Placental pericyte (primary cell): ENCODE results near the gene HDDC3. TPM values are rescaled to one million over a fixed set of nuclear protein-coding genes. Genes with fewer than 3 reads are reported as not detected.

Source experiments
- small RNA-seq: library from RNA; depleted of rRNA; stranded (forward); fragments of <200 nt; gene quantifications from one replicate; pipeline ENCODE3, GENCODE V24; 2012; ENCODE audit warnings: low replicate concordance
- total RNA-seq: library from RNA; depleted of rRNA; stranded (reverse); fragments of >200 nt; gene quantifications from 2 replicates; pipeline ENCODE4 v1.2.3, GENCODE V29; 2012

HDDC3 gene, protein sequence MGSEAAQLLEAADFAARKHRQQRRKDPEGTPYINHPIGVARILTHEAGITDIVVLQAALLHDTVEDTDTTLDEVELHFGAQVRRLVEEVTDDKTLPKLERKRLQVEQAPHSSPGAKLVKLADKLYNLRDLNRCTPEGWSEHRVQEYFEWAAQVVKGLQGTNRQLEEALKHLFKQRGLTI
- total RNA-seq = 9.7 and 11.8 TPM in 2 replicates

GRCh38 chr15:90931828-90932659 is at the start of gene HDDC3:
TSS of gene HDDC3 (minus strand) at chr15:90932549. CDS start at chr15:90932540, 9 bp downstream.

GRCh38 chr15:90954712-90955623 is 22.6 kb upstream of the HDDC3 start, which contains the start of gene RCCD1:
TSS of gene RCCD1 (plus strand) at chr15:90954884. CDS start at chr15:90956735, 1,851 bp downstream.

DNA sequence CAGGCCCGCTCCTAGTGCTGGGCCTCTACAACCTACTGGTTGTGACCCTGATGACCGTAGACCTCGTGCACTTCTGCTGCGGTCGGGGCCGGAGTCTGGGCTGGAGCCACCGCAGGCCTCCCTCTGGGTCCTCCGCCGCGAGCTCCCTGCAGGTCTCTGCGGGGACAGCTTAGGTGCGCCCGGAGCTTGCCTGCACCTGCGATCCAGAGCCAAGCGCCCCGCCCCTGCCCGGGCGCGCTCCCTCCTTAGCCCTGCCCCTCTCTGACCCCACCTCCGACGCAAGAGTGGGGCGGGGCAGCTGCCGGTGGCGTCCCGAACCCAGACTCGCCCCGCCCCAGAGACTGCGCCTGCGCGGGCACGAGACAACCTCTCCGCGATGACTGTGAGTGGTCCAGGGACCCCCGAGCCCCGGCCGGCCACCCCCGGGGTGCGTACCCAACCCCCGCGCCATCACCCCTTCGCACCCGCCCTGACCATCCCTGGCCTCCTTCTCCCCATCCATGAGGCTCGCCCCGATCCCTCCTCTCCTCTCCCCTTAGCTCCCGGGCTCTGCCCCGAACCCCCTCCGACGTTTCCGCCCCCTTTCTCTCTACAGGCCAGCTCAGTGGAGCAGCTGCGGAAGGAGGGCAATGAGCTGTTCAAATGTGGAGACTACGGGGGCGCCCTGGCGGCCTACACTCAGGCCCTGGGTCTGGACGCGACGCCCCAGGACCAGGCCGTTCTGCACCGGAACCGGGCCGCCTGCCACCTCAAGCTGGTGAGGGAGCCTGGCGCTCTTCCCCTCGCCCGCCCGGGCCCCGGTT is 2.8 kb upstream of the HDDC3 start, which contains the start of gene UNC45A:
TSS of gene UNC45A (plus strand) at position 337 of the 803 bp plus-strand sequence. CDS start at position 377, 40 bp downstream.

GRCh38 chr15:90902840-90903732 is 29.3 kb downstream of the HDDC3 start, which contains the start of gene MAN2A2:
TSS of gene MAN2A2 (plus strand) at chr15:90903302. CDS start at chr15:90904208, 906 bp downstream.

DNA sequence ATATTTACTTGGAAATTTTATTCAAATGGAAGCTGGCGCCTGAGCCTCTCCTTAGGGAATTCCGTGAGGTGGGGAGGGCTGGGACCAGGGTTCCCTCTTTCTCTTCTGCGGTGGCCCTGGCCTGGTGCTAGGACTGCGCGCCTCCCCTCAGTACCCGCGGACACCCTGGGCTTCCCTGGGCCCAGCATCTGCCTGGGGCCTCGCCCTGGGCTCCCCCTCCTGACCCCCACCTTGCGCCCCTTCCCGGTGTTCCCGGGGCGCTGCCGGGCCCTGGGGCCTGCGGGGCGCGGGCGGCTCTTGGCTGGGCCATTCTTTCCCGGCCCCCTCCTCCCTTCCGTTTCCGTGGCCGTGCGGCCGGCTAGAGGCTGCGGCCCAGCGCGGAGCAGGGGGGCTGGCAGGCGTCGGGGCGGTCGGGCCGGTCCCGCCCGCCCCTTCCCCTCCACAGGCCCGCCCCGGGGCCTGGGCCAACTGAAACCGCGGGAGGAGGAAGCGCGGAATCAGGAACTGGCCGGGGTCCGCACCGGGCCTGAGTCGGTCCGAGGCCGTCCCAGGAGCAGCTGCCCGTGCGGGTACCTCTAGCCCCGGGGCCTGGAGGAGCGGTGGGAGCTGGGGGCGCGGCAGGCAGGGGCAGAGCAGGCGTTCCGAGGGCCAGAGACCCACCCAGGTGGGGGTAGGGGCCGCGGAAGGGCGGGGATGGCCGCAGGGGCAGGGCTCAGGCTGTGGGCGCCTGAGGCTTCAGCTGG is 48.2 kb downstream of the HDDC3 start, which contains the start of gene FES:
TSS of gene FES (plus strand) at position 529 of the 743 bp plus-strand sequence. CDS start 542 bp downstream, outside the sequence.

Small RNA genes lying within 50 kb of the gene (small RNA-seq; reads per million reads assigned to genes)
- not detected for gene RF00019

Other genes starting within 250 kb of the HDDC3 start
- gene BLM, start 215.2 kb downstream of the HDDC3 start, total RNA-seq = 0.44 and 17.0 TPM in 2 replicates
- gene FURIN, start 64.0 kb downstream of the HDDC3 start, total RNA-seq = 72.0 and 142 TPM in 2 replicates
- 8.3 and 8.8 TPM in 2 replicates for gene FES, start 48.0 kb downstream of the HDDC3 start, total RNA-seq
- gene MAN2A2, start 29.2 kb downstream of the HDDC3 start, total RNA-seq = 13.8 and 20.8 TPM in 2 replicates
- 64.3 and 74.7 TPM in 2 replicates for gene UNC45A, start 2.7 kb upstream of the HDDC3 start, total RNA-seq
- gene RCCD1, start 22.3 kb upstream of the HDDC3 start, total RNA-seq = 5.9 and 16.0 TPM in 2 replicates
- gene PRC1, start 62.0 kb upstream of the HDDC3 start, total RNA-seq = 7.0 and 242 TPM in 2 replicates
- gene VPS33B, start 90.0 kb upstream of the HDDC3 start, total RNA-seq = 9.8 and 10.2 TPM in 2 replicates
- gene SV2B, start 167.7 kb upstream of the HDDC3 start, total RNA-seq = under 0.01 TPM in 1 of 2 replicates, not detected in the other